H1 (cell line): ENCODE measurements around the gene DISC1. TPM values are rescaled to one million over a fixed set of nuclear protein-coding genes. Genes with fewer than 3 reads are reported as not detected.

Experiments used
- GTF2F1 ChIP-seq: IDR thresholded peaks from 2 replicates; pipeline ENCODE4 v1.6.1; 2012; ENCODE audit warnings: low read depth, low read length, improper control_type of control experiment, borderline replicate concordance
- JUND ChIP-seq: IDR thresholded peaks from 2 replicates; pipeline ENCODE4 v1.6.1; 2011; ENCODE audit warnings: mild to moderate bottlenecking, improper control_type of control experiment, low read length
- NRF1 ChIP-seq: IDR thresholded peaks from 2 replicates; pipeline ENCODE4 v1.6.1; 2011; ENCODE audit warnings: mild to moderate bottlenecking, low read depth, low read length, improper control_type of control experiment
- SIX5 ChIP-seq: IDR thresholded peaks from 2 replicates; pipeline ENCODE4 v1.6.1; 2011; ENCODE audit warnings: mild to moderate bottlenecking, low read depth, low read length
- SP2 ChIP-seq: IDR thresholded peaks from 2 replicates; pipeline ENCODE4 v1.6.1; 2012; ENCODE audit warnings: mild to moderate bottlenecking, low read length, inconsistent platforms
- TAF7 ChIP-seq: optimal IDR thresholded peaks from 2 replicates; pipeline ENCODE3; 2011; ENCODE audit warnings: low read depth, mild to moderate bottlenecking, inconsistent platforms, low read length, moderate library complexity, borderline replicate concordance
- polyA plus RNA-seq, 7 experiments: library from polyadenylated mRNA; depleted of rRNA in 3 of 7; stranded (reverse) in 5 of 7; unstranded in 2 of 7; fragments of >200 nt in 5 of 7; fragments of 200-250 nt in 2 of 7; gene quantifications; 1 replicate in 5 of 7; 2 replicates in 1 of 7; 4 replicates in 1 of 7; pipeline versions ENCODE4 v1.2.1 to v1.2.3, GENCODE V29; 2011 to 2013; ENCODE audit warnings: missing spikeins in 2 of 7, mixed read lengths in 2 of 7
- total RNA-seq: library from RNA; stranded (reverse); fragmentation: NEBNext Ultra II Directional; extraction: Animal tissue kit (Norgen Biotek cat#: 25700); gene quantifications from 2 replicates; pipeline ENCODE4 v1.2.1, GENCODE V29; 2021
- TF ChIP-seq, protein P1 (sequence below): fragments of 300-600 bp; sonication (generic); IDR thresholded peaks from 2 replicates; pipeline ENCODE4 v1.7.1; 2012; ENCODE audit warnings: low read length, moderate library complexity, mild to moderate bottlenecking, inconsistent platforms; ENCODE audit not compliant: insufficient replicate concordance
- TF ChIP-seq, protein P2 (sequence below): IDR thresholded peaks from 2 replicates; pipeline ENCODE4 v1.6.1; 2012; ENCODE audit warnings: inconsistent platforms
- TF ChIP-seq, protein P3 (sequence below), 3 experiments: IDR thresholded peaks; 1 replicate in 2 of 3; 2 replicates in 1 of 3; pipeline versions ENCODE4 v1.5.1 to v1.6.1; 2011; ENCODE audit warnings: low read length in 3 of 3, mild to moderate bottlenecking in 3 of 3, inconsistent platforms in 2 of 3, low read depth in 1 of 3, moderate library complexity in 1 of 3; ENCODE audit not compliant: insufficient read depth in 1 of 3; ENCODE audit errors: control extremely low read depth in 1 of 3

DISC1 gene
- total and polyA plus RNA-seq, 2 of the 8 experiments (the other 6 are each of a cell fraction or from before 2014, with no cell fraction given): 1.1 to 3.5 TPM

DNA sequence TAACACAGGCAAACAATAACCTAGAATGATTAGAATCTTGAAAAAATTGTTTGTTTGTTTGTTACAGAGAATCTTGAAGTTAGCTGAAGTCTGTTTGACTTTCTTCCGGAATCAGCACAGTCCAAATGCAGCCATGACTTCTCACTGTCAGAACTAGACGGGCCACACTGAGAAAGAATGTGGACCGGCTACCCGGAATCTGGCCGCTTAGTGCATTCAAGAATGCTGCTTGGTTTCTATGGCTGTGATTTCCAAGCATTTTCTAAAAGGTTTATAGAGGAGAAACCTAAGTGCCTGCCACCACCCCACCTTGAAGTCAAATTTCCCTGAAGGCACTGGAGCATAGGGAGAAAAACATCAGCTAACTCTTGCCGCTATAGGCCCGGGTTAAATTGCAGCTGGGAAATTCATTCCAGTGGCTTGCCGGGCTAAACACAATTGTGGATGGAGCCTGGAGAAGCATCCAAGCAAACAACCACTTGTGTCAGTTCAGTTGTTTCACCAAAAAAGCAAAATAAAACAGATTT is 231.1 kb downstream of the DISC1 start (continued):
- TF ChIP-seq, protein P1, sequence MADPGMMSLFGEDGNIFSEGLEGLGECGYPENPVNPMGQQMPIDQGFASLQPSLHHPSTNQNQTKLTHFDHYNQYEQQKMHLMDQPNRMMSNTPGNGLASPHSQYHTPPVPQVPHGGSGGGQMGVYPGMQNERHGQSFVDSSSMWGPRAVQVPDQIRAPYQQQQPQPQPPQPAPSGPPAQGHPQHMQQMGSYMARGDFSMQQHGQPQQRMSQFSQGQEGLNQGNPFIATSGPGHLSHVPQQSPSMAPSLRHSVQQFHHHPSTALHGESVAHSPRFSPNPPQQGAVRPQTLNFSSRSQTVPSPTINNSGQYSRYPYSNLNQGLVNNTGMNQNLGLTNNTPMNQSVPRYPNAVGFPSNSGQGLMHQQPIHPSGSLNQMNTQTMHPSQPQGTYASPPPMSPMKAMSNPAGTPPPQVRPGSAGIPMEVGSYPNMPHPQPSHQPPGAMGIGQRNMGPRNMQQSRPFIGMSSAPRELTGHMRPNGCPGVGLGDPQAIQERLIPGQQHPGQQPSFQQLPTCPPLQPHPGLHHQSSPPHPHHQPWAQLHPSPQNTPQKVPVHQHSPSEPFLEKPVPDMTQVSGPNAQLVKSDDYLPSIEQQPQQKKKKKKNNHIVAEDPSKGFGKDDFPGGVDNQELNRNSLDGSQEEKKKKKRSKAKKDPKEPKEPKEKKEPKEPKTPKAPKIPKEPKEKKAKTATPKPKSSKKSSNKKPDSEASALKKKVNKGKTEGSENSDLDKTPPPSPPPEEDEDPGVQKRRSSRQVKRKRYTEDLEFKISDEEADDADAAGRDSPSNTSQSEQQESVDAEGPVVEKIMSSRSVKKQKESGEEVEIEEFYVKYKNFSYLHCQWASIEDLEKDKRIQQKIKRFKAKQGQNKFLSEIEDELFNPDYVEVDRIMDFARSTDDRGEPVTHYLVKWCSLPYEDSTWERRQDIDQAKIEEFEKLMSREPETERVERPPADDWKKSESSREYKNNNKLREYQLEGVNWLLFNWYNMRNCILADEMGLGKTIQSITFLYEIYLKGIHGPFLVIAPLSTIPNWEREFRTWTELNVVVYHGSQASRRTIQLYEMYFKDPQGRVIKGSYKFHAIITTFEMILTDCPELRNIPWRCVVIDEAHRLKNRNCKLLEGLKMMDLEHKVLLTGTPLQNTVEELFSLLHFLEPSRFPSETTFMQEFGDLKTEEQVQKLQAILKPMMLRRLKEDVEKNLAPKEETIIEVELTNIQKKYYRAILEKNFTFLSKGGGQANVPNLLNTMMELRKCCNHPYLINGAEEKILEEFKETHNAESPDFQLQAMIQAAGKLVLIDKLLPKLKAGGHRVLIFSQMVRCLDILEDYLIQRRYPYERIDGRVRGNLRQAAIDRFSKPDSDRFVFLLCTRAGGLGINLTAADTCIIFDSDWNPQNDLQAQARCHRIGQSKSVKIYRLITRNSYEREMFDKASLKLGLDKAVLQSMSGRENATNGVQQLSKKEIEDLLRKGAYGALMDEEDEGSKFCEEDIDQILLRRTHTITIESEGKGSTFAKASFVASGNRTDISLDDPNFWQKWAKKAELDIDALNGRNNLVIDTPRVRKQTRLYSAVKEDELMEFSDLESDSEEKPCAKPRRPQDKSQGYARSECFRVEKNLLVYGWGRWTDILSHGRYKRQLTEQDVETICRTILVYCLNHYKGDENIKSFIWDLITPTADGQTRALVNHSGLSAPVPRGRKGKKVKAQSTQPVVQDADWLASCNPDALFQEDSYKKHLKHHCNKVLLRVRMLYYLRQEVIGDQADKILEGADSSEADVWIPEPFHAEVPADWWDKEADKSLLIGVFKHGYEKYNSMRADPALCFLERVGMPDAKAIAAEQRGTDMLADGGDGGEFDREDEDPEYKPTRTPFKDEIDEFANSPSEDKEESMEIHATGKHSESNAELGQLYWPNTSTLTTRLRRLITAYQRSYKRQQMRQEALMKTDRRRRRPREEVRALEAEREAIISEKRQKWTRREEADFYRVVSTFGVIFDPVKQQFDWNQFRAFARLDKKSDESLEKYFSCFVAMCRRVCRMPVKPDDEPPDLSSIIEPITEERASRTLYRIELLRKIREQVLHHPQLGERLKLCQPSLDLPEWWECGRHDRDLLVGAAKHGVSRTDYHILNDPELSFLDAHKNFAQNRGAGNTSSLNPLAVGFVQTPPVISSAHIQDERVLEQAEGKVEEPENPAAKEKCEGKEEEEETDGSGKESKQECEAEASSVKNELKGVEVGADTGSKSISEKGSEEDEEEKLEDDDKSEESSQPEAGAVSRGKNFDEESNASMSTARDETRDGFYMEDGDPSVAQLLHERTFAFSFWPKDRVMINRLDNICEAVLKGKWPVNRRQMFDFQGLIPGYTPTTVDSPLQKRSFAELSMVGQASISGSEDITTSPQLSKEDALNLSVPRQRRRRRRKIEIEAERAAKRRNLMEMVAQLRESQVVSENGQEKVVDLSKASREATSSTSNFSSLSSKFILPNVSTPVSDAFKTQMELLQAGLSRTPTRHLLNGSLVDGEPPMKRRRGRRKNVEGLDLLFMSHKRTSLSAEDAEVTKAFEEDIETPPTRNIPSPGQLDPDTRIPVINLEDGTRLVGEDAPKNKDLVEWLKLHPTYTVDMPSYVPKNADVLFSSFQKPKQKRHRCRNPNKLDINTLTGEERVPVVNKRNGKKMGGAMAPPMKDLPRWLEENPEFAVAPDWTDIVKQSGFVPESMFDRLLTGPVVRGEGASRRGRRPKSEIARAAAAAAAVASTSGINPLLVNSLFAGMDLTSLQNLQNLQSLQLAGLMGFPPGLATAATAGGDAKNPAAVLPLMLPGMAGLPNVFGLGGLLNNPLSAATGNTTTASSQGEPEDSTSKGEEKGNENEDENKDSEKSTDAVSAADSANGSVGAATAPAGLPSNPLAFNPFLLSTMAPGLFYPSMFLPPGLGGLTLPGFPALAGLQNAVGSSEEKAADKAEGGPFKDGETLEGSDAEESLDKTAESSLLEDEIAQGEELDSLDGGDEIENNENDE: no peak
- no peak for TF ChIP-seq SIX5
- TF ChIP-seq NRF1: no peak
- no peak for TF ChIP-seq GTF2F1
- TF ChIP-seq JUND: no peak
- no peak for TF ChIP-seq TAF7
- TF ChIP-seq SP2: no peak
- TF ChIP-seq, protein P2, sequence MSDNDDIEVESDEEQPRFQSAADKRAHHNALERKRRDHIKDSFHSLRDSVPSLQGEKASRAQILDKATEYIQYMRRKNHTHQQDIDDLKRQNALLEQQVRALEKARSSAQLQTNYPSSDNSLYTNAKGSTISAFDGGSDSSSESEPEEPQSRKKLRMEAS: no peak
- TF ChIP-seq, protein P3, sequence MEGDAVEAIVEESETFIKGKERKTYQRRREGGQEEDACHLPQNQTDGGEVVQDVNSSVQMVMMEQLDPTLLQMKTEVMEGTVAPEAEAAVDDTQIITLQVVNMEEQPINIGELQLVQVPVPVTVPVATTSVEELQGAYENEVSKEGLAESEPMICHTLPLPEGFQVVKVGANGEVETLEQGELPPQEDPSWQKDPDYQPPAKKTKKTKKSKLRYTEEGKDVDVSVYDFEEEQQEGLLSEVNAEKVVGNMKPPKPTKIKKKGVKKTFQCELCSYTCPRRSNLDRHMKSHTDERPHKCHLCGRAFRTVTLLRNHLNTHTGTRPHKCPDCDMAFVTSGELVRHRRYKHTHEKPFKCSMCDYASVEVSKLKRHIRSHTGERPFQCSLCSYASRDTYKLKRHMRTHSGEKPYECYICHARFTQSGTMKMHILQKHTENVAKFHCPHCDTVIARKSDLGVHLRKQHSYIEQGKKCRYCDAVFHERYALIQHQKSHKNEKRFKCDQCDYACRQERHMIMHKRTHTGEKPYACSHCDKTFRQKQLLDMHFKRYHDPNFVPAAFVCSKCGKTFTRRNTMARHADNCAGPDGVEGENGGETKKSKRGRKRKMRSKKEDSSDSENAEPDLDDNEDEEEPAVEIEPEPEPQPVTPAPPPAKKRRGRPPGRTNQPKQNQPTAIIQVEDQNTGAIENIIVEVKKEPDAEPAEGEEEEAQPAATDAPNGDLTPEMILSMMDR (IDR thresholded peaks at IDR 0.05; ENCODE audit: control extremely low read depth in 1 of 3, insufficient read depth in 1 of 3, low read depth in 1 of 3, low read length in 3 of 3): no peak
